Measurements from ENCODE around the gene TCEAL3.
"Not testable (repeated sequence)": the region's sequence is repeated elsewhere in the genome, so short reads cannot be mapped to it uniquely, and the experiment has no call there.

TCEAL3 gene

GRCh38 chrX:103628386-103629317, 20.9 kb downstream of the TCEAL3 start, which contains the start of gene TCEAL1:
Gene TCEAL1 (plus strand): TSS chrX:103628975. CDS start chrX:103629917, 942 bp downstream.
- peak; percentile 12 to 29 for DNase-seq

DNA sequence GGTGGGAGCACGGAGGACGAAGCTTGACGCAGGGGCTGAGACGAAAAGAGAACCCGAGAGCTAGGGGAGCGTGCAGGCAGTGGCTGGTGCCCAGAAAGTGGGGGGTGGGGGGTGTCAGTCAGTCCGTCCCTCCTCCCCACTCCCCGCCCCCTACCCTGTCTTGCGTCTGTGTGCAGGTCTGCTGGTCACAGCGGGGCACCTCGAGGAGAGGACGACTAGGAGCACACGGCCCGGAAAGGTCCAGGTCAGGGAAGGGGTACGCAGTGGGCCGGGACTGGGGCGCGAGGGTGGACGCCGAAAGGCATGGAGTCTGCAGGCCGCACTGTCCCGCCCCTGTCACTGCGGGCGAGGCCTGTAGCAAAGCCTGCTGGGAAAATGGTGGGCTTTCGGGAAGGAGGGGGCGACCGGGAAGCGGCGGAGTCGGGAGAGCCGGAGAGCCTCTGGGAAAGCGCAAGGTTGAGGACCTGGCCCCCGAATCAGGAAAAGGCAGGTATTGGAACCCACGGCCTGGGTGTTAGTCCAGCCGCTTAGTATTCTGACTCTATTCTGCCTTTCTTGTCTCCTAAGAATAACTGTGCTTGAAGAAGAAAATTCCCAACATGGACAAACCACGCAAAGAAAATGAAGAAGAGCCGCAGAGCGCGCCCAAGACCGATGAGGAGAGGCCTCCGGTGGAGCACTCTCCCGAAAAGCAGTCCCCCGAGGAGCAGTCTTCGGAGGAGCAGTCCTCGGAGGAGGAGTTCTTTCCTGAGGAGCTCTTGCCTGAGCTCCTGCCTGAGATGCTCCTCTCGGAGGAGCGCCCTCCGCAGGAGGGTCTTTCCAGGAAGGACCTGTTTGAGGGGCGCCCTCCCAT, 21.8 kb downstream of the TCEAL3 start:
- DNase-seq, result peak in 1 of 2 experiments; percentile 12

GRCh38 chrX:103630171-103630511, 22.4 kb downstream of the TCEAL3 start:
- no peak for DNase-seq

DNA sequence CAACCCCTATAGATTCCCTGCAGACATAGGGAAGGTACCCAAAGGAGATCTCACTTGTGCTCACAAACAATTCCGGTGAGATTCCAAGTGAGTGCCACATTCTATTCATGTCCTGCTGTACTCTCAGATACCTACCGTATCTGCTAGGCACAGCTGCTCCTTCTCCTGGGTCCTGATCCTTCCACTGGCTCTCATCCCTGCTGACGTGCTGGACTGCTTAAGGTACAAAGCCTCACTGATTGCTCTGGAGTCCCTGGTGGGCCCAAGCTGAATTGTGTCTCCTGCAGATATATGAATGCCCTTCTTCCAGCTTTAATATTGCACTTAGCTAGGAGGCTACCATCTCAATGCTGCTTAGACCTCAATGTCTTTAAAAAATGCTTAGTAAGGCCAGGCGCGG, 23.4 kb downstream of the TCEAL3 start:
- no peak for DNase-seq

GRCh38 chrX:103635436-103635835, 27.7 kb downstream of the TCEAL3 start:
- DNase-seq, result no peak

- no peak for DNase-seq
Observed at GRCh38 chrX:103637604-103638338, 30.0 kb downstream of the TCEAL3 start.

GRCh38 chrX:103638479-103639346, 30.9 kb downstream of the TCEAL3 start:
- DNase-seq, result not testable (repeated sequence)

DNA sequence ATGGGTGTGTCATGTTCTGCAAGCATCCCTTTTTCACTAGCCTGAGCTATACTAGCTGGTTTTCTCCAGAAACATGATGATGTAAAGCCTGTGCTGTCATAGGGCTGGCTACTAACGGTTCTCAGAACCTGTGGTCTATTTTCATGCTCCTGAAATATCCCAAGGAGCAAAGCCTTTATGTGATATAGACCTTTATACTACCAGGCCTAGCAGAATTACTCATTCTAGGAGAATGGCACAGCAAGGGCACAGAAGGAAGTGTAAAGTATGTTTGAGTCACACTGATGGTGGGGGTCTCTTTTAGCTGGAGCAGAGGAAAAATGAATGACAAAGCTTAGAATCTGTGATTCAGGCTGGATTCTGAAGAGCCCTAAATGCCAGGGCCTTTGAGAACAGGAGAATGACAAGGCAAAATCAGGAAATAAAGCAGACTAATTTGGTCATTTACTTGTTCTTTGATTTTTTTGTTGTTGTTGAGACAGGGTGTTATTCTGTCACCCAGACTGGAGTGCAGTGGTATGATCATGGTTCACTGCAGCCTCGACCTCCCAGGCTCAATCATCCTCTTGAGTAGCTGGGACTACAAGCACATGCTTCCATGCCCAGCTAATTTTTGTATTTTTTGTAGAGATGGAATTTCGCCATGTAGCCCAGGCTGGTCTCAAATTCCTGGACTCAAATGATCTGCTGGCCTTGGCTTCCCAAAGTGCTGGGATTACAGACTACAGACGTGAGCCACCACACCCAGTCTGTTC, 32.8 kb downstream of the TCEAL3 start:
- DNase-seq, result no peak

GRCh38 chrX:103644125-103644524, 36.4 kb downstream of the TCEAL3 start:
- no peak for DNase-seq

DNA sequence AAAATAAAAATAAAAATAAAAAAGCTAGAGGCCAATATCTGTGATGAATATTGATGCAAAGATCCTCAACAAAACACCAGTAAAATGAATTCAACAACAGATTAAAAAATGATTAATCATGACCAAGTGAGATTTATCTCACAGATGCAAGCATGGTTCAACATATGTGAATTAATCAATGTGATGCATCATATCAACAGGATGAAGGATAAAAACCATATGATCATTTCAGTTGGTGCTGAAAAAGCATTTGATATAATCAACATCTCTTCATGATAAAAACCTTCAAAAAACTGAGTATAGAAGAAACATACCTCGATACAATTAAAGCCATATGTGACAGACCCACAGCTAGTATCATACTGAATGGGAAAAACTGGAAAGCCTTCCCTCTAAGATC, 39.9 kb downstream of the TCEAL3 start:
- DNase-seq, result no peak

DNA sequence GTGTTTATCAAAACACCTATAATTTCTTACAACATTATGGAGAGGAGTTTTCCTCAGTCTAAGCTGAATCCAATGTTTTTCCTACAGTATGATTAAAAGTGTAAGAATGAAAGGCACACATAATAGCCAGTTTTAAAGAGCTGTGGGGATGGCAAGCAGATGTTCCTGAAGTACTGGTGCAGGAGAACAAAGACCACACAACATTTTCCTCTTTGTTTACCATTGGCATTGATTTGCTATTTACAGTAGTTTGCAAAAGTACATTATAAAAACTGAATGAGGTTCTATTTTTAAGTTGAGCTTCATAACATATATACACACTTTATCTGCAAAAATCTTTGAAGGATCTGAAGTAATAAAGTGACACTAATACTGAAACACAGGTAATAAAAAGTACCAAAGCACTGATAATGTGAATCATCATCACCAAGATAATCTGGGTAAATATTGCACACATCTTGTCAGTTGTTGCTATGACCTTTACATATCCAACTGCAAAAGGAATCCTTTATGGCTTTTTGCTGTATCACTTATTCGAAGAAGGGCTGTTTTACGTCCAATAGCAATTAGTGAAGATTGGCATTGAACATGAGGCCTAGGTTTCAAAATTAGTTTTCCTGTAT, 43.5 kb downstream of the TCEAL3 start:
- no peak for DNase-seq

DNA sequence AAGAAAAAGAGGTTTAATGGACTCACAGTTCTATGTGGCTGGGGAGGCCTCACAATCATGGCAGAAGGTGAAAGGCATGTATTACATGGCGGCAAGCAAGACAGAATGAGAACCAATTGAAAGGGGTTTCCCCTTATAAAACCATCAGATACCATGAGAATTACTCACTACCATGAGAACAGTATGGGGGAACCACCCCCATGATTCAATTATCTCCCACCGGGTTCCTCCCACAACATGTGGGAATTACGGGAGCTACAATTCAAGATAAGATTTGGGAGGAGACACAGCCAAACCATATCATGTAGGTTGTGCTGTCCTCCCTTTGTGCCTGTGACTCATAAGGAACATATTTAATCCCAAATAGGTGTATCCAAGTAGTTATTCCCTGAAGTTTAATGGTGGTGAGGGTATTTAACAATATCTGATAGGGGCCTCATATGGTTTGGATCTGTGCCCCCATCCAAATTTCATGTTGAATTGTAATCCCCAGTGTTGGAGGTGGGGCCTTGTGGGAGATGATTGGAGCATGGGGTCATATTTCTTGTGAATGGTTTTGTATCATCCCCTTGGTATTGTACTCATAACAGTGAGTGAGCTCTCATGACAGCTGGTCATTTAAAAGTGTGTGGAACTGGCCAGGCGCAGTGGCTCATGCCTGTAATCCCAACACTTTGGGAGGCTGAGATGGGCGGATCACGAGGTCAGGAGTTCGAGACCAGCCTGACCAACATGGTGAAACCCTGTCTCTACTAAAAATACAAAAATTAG, 47.7 kb downstream of the TCEAL3 start:
- not testable (repeated sequence) for DNase-seq

DNA sequence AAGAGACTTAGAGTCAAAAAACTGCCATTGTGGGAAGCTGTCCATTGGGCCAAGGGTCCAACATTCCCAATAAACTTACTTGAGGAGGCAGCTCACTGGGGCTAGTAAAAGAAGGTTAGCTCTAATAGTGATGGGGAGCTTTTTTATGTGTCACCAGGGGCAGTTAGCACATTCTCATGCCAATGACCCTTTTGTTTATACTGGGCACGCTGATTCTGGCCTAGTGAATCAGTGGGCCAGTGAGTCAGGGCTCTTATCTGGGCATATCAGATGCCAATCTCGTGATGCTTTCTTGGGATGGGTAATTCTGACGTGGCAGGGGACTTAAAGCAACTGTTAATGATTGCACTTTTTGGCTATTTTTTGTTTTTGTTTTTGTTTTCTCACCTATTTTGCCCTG, 48.9 kb downstream of the TCEAL3 start:
- no peak for DNase-seq

DNA sequence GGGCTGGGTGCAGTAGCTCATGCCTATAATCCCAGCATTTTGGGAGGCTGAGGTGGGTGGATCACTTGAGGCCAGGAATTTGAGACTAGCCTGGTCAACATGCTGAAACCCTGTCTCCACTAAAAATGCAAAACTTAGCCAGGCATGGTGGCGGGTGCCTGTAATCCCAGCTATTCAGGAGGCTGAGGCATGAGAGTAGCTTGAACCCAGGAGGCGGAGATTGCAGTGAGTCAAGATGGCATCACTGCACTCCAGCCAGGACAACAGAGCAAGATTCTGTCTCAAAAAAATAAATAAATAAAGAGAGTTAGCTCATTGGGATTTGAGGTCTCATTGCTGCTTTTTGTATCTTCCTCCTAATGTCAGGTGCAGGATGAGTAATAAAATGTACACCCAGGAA, 49.3 kb downstream of the TCEAL3 start:
- not testable (repeated sequence) for DNase-seq

DNA sequence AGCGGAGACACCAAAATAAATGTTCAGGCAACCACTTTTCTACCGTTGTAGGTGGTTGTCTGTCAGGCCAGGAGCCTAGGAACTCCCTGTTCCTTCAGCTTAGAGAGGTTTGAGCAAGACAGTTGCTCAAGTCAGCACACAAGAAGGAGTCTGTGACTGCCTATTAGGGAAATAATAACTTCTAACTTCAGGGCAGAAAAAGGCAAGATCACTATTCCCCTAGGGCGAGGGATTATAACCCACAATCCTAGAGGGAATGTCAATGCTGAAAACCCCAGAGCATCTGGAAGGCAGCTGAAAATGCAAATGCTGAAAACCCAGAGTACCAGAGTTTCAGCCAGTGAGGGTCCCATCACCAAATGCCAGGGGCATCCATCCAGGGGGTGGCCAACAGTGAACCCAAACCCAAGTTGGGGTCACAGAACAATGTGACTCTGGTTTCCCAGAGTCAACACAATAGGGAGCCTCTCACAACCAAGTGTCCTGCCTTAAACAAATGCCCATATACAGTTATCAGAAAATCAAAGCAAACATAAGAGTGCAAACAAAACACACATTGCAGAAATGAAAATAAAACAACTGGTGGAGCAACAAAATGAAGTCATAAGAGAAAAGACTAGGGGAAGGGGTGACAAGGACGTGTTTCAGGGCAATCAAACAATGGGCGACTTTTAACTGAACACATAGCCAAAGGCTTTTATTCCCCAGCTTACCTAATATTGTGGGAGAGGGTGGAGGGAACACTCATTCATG, 51.1 kb downstream of the TCEAL3 start:
- DNase-seq, result no peak

DNA sequence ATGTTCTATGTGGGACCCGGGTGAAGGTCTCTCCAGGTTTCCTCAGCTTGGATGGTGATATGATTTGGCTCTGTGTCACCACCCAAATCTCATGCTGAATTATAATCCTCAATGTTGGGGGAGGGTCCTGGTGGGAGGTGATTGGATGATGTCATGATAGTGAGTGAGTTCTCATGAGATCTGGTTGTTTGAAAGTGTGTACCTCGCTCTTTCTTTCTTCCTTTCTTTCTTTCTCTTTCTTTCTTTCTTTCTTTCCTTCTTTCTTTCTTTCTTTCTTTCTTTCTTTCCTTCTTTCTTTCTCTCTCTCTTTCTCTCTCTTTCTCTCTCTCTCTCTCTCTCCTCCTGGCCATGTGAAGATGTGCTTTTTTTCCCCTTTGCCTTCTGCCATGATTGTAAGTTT, 51.7 kb downstream of the TCEAL3 start:
- DNase-seq, result not testable (repeated sequence)
